ENCODE data around the gene SLC25A45.

DNA sequence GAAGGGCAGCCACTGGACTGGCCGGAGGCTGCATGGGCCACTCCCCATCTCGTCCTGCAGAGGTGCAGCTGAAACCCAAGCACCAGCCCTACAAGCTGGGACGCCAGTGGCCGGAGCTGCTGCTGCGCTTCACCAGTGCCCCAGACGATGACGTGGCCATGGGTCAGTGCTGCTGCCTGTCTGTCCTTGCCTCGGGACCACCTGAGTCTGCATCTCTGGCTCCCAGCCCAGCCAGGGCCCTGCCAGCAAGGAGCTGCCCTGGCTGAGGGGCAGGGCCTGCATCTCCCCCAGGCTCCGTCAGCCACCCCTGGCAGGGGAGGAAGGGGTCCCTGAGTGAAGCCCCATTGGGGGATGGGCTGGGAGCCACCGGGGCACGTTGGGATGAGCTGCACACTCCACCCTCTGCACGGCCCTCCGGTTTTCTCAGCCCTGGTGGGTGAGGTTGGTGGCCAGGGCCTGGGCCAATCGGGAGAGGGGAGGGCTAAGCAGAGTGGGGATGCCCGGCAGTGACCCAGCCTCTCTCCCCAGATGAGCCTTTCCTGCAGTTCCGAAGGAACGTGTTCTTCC is 11.2 kb upstream of the SLC25A45 start:
- TF ChIP-seq EZH2 (IDR thresholded peaks at IDR 0.05; ENCODE audit: low read length, missing control alignments): no peak
- TF ChIP-seq, protein P1, sequence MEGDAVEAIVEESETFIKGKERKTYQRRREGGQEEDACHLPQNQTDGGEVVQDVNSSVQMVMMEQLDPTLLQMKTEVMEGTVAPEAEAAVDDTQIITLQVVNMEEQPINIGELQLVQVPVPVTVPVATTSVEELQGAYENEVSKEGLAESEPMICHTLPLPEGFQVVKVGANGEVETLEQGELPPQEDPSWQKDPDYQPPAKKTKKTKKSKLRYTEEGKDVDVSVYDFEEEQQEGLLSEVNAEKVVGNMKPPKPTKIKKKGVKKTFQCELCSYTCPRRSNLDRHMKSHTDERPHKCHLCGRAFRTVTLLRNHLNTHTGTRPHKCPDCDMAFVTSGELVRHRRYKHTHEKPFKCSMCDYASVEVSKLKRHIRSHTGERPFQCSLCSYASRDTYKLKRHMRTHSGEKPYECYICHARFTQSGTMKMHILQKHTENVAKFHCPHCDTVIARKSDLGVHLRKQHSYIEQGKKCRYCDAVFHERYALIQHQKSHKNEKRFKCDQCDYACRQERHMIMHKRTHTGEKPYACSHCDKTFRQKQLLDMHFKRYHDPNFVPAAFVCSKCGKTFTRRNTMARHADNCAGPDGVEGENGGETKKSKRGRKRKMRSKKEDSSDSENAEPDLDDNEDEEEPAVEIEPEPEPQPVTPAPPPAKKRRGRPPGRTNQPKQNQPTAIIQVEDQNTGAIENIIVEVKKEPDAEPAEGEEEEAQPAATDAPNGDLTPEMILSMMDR (conservative IDR thresholded peaks at IDR 0.05 in 1 of 2, IDR thresholded peaks at IDR 0.05 in 1 of 2; ENCODE audit: low read depth in 1 of 2, low read length in 2 of 2): no peak
